Erythroblast (primary cell): ENCODE results near the gene CACNA1I.
A peak's percentile ranks its signal among the peaks of the same experiment; 100 is the strongest.
"Not testable (repeated sequence)": the region's sequence is repeated elsewhere in the genome, so short reads cannot be mapped to it uniquely, and the experiment has no call there.

Experiments used
- DNase-seq, 2 experiments: peaks; one replicate each; lab custom pipeline; 2025; lab: John Stamatoyannopoulos, UW
- GATA1 ChIP-seq: IDR thresholded peaks from 2 replicates; pipeline ENCODE4 v1.6.1; 2011; ENCODE audit warnings: low read depth, mild to moderate bottlenecking, control low read depth, low read length, moderate library complexity
- POLR2A ChIP-seq: IDR thresholded peaks from 2 replicates; pipeline ENCODE4 v1.6.1; 2011; ENCODE audit warnings: mild to moderate bottlenecking, low read length

CACNA1I gene

DNA sequence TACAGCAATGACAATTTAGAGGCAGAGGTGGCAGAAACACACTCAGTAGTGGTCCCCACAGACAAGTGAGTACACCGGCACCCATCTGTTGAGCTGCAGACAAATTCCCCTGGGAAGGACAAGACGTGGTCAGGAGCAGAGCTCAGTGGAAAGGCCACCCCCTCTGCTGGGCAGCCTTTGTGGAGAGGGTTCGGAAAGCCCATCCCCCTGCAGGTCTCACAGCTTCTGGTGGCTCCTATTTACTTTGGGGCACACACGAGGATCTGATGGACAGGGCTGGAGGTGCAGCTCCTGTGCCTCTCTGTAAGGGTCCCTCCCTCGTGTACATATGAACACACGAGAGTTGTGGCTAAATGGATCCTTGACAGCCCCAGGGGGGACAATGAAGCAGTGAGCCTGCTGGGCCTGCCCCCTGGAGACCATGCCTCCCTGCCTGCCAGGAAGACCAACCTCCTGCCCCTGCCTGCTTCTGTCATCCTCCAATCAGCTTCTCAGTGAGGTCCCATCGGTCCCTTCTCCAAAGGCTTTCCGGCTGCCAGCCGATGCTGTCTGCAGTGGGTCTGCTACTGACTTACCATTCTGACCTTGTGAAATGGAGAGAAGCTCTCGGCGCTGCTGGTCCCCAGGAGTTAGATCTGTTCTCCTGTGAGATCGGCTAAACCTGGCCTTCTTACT is 161.5 kb downstream of the CACNA1I start:
- no peak for DNase-seq
- TF ChIP-seq GATA1: no peak
- no peak for TF ChIP-seq POLR2A

DNA sequence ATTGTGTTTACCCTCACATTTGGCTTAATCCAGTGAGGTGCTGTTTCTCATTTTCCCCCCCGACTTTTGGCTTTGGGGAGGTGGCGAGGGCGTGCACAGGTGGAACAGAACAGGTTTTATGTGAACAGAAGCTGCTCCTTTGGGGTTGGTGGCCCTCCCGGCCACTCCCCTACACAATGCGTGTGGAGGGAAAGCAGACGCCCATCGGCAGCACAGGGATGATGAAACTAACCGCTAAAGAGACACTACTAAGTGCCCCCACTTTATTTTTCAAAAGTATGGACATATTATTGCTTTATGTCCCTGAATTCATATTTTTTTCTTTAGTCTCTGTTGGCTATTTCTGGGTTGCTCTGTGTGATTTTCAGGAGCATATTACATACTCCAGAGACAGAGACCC is 162.1 kb downstream of the CACNA1I start:
- no peak for TF ChIP-seq POLR2A
- TF ChIP-seq GATA1: no peak
- peak in 1 of 2 experiments; percentile 21 for DNase-seq

DNA sequence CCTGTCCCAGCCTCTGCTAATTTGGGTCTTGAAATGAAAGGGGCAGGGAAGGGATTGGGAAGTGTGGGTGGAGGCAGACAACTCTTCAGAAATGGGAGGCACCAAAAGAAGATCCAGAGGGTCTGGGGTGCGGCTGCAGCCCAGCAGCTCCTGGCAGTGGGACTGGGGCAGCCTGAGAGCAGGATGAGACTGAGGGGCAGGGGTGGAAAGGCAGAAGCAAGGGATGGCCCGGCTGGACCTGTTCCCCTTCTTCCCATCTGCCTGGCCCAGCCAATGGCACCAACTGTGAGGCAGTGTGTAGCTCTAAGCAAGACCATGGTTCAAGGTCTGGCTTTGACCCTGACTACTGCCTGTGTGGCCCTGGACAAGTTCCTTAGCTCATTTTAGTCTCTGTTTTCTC is 162.6 kb downstream of the CACNA1I start:
- no peak for DNase-seq
- TF ChIP-seq POLR2A: no peak
- TF ChIP-seq GATA1: no peak

DNA sequence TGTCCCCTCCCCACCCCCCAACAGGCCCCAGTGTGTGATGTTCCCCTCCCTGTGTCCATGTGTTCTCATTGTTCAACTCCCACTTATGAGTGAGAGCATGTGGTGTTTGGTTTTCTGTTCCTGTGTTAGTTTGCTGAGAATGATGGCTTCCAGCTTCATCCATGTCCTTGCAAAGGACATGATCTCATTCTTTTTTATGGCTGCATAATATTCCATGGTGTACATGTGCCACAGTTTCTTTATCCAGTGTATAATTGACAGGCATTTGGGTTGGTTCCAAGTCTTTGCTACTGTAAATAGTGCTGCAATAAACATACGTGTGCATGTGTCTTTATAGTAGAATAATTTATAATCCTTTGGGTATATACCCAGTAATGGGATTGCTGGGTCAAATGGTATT is 163.5 kb downstream of the CACNA1I start:
- DNase-seq: not testable (repeated sequence)

DNA sequence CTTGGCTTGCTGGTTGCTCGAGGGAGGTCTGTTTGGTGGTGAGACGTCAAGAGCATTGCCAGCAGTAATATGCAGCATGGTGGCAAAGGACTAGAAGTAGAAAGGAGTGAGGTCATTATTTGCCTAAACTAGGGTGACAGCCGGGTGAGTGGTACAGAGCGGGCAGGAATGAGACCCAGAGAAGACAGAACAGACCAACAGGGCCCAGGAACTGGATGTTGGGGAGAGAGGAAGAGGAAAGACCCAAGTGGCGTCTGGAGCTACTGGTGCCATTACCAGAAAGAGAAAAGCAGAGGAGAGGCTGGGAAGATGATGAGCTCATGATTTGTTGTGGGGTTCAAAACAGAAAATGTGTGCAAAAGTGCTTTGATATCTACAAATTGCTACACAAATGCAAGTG is 164.3 kb downstream of the CACNA1I start:
- no peak for TF ChIP-seq GATA1
- TF ChIP-seq POLR2A: no peak
- DNase-seq: no peak

DNA sequence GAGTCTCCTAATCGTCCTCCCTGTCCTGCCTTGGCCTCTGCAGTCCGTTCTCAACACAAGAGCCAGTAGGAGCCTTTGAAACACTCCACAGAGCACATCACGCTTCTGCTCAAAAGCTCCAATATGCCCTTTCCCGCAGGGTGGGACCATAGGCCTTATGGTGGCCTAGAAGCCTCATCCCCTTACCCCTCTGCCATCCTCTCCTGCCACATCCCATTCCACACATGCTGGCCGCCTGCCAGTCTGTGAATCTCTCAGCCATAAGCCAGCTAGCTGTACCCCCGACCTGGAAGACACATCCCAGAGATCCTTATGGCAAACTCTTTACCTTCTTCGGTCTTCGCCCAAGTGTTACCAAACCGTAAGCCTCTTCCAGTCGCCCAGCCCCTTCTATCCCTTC is 165.2 kb downstream of the CACNA1I start:
- DNase-seq: no peak
- TF ChIP-seq POLR2A (no peak), GATA1 (no peak)

DNA sequence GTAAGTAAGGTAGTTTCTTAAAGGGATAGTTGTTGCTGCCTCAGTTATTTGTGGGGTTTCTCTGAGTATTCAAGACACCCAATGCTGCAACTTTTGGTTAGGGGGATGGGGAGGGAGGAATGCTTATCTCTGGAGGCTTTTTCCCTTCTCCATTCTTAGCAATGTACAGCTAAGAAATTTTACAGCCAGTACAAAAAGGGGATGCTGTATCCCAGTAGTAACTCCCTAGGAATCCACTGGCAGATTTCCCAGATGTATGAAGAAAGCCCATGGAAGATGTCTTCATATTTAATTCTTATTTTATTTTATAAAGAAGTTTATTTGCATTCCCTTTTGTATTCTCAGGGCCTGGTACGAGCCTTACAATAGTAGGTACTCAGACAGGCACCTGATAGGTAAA is 168.2 kb downstream of the CACNA1I start:
- no peak for DNase-seq
- no peak for TF ChIP-seq GATA1
- TF ChIP-seq POLR2A: no peak
